ENCODE results near the gene RAET1L. TPM values are rescaled to one million over a fixed set of nuclear protein-coding genes. Genes with fewer than 3 reads are reported as not detected.
"Not testable (repeated sequence)": the region's sequence is repeated elsewhere in the genome, so short reads cannot be mapped to it uniquely, and the experiment has no call there.

The RAET1L gene
- total RNA-seq, 1 donor from 2014 or later, result not detected

DNA sequence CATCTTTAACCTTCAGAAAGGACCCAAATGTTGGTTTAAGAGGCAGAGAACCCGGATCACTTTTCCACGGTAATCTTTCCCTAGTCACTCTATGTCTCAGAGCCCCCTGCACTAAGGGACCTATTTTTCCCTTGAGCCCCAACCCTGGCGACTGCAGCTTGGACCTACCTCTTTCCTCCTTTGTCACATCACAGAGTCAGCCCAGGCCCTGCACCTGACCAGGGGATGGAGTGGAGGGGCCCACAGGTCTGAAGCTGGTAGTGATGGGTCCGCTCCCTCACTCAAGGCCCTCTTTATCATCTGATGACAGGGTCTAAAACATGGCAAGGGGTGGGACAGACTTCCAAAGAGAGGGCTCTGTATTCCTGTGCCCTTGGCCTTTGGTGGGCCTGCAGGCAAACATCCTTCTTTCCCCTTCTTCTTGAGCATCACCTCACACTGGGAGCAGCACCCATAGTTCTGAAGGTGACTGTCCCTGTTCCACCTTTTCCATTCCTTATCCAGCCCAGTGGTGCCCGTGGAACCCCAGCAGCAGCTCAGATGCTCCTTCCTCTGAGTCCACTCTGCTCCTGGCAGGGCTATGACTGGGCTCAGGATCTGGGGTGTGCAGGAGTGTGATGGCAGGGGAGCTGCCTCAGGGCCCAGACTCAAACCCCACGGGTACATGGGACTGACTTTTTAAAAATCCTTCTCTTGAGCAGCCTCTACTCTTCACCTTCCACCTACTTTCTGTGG, 6.3 kb downstream of the RAET1L start:
- DNase-seq (ENCODE audit: low spot score) (no peak), ATAC-seq (no peak)

DNA sequence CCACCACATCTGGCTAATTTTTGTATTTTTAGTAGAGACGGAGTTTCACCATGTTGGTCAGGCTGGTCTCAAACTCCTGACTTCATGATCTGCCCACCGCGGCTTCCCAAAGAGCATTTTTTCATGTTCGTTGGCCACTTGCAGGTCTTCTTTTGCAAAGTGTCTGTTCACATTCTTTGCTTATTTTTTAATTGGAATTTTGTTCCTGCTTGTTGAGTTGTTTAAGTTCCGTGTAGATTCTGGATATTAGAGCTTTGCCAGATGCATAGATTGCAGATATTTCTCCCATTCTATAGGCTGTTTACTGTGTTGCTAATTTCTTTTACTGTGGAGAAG, 8.2 kb downstream of the RAET1L start:
- not testable (repeated sequence) for DNase-seq (ENCODE audit: low spot score); ATAC-seq

DNA sequence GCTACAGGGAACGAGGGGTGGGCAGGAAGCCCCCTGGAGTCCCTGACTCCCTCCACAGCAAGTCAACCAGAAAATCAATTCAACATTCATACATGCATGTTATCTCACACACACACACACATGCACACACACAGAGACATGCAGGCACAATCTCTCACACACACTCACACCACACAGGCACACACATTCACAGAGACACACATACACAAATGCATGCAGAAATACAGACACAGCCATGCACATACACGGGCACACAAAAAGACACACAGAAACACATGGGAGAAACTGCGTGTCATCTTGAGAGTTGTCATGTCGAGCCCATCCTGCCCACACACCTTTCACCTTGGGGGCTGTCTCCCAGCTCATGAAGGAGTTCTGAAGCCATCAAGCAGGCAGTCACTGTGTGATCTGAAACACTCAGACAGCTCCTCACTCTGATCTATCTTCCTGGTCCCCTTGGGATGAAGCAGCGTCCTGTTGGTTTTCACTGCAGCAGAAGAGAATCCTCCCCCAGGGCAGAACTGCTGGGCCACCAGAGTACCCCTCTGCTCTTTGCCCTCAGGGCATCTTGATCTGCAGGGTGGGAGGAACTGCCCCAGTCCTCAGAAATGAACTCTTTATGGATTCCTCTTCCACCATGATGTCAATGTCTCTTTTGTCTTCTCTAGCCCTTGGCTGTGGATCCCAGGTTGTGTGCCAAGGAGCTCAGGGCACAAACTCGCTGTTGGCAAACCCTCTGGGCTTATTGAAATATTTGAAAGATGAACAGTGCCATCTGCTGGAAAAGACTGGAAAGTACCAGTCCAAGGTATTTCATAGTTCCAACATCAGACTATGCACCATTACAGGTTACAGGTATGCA, 8.8 kb downstream of the RAET1L start:
- DNase-seq (ENCODE audit: low spot score) (peak; percentile 71), ATAC-seq (peak; percentile 98)

DNA sequence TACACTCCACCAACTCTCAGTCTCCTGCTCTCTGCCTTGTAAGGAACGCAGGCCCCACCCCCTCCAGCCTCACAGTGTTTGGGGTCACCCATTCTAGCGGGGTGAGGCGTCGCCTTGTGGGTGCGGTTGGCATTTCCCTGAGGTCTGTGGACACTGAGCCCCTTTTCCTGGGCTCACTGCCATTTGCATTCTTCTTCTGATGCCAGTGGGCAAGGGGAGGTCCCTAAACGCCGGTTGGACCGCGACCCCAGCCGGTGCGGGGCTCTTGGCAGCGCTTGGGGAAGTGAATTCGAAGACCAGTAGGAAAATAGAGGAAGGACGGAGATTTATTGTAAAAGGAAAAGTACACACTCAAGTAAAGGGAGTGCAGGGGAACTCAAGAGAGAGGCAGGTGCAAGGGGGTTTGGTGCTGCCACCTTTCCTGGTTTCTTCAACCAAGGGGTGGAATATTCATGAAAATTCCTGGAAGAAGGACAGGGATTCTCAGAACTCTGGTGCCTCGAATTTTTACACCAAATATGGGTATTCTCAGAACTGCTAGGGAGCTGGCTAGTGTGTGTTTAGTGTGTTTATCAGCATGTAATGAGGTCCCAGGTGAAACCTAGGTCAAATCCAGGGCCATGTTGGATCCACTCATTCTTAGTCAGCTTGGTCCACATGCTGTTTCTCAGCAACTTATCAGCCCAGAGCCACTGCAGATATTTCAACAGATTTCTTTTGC, 9.9 kb downstream of the RAET1L start:
- peak; percentile 40 for DNase-seq (ENCODE audit: low spot score)
- not testable (repeated sequence) for ATAC-seq

DNA sequence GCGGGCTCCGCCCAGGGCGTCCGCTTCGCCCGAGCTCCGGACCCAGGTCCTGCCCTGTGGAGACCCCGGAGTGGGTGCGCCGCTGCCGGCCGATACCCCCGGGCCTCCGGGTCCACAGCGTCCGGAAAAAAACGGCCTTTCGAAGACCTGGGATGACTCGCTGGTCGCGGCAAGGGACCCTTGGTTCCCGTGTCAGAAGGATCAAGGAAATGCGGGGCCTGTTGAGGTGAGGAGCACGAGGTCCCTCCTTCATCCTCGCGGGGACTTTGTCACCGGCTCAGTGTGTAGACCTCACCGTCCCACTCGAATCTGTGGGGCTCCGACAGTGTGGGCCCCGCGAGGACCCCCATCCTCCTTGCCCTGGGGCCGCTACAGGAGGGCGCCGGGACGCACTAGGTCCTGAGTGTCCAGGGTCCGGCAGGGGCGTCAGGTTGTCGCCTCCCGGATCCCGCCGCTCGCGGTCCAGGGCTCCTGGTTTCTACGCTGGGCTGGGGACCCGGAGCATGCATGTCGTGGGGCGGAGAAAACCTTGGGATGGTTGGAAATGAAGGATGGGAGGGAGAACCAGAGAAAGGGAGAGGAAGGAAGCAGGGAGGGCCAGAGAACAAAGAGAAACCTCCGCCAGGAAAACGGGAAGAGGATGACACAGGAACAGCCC, 10.6 kb downstream of the RAET1L start:
- not testable (repeated sequence) for ATAC-seq
- DNase-seq (ENCODE audit: low spot score), result peak; percentile 35

DNA sequence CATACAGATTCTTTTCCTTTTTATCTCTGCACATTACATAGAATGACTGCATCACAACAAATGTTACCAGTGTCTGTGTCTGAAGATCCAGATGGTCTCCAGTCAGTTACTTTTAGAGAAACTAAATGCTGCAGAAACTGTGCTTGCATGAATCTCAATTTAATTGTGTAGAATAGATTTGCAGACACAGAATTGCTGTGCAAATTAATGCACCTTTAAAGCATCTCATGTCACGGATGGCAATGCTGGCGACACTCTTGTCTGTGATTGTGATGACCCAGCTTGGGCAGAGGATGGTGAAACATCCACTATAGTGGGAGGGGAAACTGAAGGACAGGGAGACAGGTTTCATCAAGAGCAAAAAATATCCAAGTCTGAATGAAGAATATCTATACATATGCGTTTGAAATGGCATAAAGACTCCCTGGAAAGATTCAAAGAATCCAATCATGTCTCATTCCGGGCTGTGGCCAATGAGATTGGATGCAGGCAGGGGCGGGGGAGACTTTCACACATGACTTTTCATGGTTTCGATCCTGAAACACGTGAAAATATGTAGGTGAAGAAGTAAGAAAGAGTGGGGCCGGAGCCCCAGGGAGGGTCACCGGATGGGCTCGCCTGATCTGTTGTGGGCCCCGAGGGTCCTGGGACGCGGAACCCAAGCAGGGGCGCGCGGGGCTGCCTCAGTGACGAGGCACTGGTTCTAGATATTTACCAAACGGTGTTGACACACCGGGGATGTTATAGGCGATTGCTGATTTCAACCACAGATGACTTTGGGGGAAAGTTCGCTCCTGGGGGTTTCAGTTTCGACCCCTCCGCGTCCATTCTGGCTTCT, 11.3 kb downstream of the RAET1L start:
- DNase-seq (ENCODE audit: low spot score), result peak; percentile 7
- ATAC-seq, result not testable (repeated sequence)

DNA sequence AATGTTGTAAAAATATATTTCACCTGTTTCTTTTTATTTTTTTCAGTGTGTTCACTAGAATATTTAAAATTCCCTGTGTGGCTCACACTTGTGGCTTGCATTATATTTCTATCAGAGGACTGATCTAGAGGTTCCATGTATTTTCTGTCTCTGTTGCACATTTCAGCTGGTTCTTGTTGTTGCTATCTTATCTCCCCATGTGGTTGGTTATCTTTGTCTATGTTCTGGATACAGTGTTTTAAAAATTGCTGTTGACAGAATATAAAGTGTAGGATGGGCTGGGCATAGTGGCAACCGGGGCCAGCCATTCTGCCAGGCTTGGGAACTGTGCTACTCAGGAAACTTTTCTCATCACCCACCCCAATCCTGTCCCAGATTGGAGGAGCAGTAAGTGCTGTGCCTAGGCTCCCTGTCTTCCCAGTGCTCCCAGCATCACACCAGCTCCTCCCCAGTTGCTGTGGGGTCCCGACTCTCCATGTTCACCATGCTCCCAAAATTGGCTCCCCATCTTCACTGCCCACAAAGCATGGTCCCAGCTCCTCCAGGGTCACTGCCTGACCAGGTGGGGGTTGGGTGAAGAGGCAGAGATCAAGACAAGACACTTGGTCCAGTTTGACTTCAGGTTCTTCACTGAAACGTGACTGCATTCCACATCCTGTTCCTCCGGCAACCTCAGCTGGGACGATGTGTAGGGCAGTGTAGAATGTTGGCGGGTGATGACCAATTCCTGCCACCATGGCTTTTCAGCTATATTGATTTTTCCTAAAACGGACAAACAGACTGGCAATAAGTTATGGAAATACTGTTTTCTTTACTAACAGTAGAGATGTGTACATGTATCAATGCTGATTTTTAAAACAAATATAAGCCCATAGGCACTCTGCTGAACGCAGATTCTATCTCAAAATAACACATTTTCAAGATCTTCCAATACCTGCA, 12.2 kb downstream of the RAET1L start:
- peak; percentile 28 for DNase-seq (ENCODE audit: low spot score)
- ATAC-seq, result not testable (repeated sequence)

DNA sequence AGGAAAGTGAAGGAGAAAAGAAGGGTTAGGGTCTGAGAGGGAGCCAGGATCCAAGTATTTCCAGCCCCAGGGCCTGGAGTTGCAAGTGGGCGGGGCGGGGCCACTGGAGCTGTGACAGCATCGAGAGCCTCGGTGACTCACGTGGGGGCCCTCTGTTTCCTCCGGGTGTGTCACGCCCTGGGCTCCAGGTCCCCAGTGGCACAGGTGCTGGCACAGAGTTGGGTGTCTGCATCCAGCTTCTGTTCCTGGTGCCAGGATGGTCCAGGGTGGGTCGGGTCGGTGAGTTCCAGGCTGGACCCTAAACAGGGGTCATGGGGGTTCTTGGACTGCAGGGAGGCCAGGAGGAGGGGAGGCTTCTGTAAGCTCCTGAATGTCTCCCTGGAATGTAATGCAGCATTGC, 16.7 kb downstream of the RAET1L start:
- ATAC-seq (no peak), DNase-seq (ENCODE audit: low spot score) (no peak)

DNA sequence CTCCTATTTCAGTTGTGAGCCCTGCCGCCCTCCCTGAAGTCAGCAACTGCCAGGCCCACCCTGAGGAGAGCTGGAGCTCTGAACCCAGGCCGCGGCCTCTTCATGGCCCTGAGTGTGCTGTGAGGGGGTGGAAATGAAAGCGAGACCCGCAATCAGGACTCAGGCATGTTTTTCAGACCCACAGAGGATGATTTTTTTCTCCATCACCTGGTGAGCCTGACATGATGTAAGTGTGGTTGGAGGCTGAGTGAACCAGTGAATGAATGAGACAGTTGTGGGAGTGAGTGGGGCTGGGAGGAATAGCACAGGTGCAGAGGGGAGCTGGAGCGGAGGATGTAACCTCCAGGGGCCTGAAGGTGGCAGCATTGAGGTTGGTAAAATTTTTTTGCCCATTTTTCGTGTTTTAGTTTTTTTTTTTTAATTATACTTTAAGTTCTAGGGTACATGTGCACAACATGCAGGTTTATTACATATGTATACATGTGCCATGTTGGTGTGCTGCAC, 18.3 kb downstream of the RAET1L start:
- ATAC-seq (peak; percentile 20), DNase-seq (ENCODE audit: low spot score) (no peak)

DNA sequence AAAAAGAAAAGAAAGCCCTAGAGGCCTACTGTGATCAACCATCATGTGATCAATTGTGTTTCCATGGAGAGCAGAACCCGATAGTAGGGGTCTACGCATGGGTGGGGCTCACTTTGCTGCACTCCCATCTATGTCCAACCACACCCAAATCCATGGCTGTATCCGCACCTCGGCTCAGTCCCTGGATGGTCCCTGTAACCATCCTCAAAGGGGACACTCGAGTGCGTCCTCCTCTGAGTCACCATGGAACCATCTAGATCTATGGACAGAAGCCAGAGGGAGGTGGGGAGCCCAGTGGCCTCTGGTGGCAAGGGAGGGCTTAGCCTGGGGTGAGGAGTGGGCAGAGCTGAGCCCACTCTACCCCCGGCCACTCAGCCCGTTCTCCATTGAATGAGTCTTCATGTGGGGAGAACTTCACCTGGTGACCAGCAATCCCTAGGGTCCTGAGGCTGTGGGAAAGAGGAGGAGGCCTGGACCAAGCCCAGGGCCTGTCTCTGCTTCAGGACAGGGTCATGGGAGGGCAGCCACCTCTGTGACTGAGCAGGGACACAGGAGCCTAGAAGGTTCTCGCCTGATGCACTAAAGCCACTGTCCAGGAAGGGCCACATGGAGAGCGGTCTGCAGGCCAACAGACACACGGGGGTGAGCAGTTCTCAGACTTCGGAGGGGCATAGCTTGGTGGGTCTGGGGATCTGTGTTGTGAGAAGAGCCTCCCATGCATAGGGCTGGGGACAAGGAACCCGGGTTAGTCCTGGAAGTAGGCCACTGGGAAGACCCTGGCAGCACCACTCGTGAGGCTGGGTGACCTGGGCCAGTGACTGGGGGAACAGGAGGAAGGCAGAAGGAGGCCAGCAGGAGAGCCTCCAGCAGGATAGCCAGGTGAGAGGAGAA, 19.3 kb downstream of the RAET1L start:
- DNase-seq (ENCODE audit: low spot score) (peak; percentile 44), ATAC-seq (no peak)

DNA sequence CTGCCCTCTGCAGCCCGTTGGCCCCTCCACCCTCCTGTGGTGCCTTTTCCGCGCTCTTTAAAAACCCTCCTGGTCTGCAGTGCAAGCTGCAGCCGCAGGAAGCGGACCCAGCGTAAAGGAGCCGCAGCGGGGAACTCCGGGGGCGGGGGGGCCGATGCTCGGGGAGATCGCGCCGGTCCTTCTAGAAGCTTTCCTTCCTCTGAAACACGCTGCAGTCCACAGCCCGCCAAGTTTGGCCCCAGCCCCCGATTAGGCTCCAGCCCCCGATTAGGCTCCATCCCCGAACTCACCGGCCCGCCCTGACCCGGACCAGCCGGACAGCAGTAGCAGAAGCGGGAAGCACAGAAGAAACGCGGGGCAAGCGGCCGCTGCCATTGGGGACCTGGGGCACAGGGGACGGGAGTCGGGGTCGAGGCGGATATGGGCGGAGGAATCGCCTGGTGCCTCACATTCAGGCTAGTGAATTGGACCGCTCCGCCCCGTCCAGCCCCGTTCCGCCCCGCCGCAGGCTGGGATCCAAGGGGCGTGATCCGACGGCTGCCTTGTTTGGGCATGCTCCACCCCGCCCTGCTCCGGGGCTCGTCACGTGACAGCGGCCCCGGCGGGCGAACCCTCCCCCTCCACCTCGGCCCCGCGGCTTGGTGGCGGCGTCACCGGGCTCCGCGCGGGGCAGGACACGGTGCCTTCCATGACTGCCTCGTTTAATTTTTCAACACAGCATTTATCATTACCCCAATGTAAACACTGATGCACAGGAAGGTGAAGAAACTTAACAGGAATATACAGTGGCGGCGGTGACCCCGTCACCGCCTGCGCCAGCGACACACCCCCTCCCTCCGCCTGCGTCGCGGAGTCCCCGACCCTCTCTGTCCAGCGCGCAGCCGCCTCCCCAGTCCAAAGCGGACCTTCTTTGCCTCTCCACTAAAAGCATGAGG, 20.3 kb downstream of the RAET1L start:
- DNase-seq (ENCODE audit: low spot score) (peak; percentile 97), ATAC-seq (peak; percentile 96)

DNA sequence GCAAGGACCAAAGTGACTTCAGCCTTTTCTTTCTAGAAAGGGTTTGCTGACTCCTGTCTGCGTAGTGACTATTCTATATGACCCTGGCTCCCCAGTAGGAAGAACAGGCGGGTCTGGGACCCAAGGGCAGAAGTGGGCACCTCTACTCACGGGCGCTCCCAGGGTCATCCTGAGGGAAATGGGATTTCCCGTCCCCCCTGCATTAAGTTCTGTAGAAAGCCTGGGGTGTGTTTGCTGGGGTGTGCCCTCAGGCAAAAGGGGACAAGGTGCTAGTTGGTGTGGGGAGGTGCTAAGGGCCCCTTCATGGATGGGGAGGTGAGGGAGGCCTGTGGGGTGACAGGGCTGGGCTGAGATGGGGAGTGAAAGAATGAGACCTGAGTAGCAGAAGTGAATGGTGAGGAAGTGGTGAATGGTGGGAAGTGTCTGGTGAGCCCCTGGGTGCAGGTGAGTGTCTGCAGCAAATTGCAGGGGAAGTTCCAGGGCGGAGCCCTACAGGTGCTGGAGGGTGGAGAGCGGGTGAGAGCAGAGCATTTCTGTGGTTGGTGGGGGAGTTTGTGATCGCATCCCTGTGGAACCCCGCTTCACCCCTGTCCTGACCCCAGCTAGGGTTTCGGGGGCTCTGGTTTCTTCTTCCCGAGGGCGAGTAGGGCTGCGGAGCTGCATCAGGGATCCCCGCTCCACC, 21.1 kb downstream of the RAET1L start:
- ATAC-seq (no peak), DNase-seq (ENCODE audit: low spot score) (peak; percentile 35)

DNA sequence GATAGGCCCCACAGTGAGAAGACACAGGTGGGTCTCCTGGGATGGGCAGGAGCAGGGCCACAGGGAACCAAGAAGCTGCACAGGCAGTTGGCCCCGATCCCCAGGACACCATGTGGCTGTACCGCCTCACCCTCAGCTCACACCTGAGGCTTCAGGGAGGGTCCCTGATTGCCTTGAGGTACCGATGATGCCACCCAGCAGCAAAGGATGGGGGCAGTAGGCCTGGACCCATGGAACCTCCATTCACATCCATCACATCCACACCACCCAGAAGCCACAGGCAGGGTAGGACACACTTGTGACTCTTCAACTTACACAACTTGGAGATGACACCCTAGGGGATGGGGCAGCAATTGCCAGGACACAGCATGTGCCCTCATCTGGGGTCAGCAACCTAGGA, 21.7 kb downstream of the RAET1L start:
- ATAC-seq, result not testable (repeated sequence)
- DNase-seq (ENCODE audit: low spot score), result peak; percentile 40

DNA sequence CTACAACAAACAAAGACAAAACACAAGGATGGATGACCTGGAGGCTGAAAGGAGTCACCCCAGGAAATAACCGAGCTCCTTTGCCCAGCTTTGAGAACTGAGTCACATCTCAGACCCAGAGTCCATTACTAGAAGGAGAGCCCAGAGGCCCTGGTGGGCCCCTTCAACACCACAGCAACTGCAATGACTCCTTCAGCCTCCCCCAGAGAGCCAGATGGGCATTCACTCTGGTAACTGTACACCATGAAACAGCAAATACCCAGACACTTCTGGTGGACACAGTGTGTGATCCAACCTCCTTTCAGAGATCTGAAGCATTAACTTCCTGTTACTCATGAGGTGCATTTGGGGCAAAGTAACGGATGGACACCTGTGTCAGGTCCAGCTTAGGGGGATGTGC, 22.6 kb downstream of the RAET1L start:
- DNase-seq (ENCODE audit: low spot score) (no peak), ATAC-seq (no peak)

DNA sequence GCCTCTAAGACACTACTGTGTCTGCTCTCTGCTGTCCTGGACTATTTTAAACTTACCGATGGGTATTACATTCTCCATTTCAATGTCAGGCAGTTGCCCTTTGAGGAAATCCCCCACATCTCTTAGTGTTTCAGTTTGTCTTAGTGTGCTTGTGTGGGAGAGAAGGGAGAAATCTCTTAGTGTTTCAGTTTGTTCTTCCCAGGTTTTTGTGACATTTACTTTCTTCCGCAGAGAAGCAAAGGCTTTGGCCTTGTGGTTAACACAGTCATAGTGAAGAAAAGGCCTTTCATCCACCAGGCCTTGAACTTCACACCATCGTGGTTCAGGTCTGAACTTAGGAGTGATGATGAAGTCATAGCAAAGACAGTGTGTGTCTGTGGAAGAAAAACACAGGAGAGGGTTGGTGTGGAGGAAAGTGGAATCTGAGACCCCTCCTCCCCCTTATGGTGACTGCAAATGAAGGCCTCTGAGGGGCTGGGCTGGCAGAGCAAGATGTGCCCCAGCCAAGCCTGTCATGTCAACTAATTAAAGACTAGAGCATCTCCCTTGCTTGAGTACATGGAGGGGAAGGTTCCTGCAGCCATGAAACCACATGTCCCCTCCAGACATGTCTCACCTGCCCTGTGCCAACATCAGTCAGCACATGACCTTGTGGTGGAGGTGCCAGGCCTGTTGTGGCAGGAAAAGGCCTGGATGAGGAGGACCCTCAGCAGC, 23.9 kb downstream of the RAET1L start:
- ATAC-seq, result no peak
- DNase-seq (ENCODE audit: low spot score), result no peak

Measured in left lobe of liver (tissue), 2 donors.